A673 (cell line): ENCODE measurements around the gene GLO1. TPM values are rescaled to one million over a fixed set of nuclear protein-coding genes. Genes with fewer than 3 reads are reported as not detected.

Experiments used
- BruUV-seq: library from RNA; stranded (reverse); fragments of 400-500 nt; replicated peaks from 2 replicates; lab custom pipeline; 2021; lab: Mats Ljungman, UMichigan
- CTCF ChIA-PET: fragments of 300-600 bp; sonication (Branson Sonifier 250); formaldehyde crosslinking; loops from one replicate; lab custom pipeline; 2022; ENCODE audit warnings: antibody characterized with exemption; lab: Charles Lee
- POLR2A ChIA-PET: fragments of 300-600 bp; sonication (Branson Sonifier 250); formaldehyde crosslinking; loops from one replicate; lab custom pipeline; 2022; ENCODE audit warnings: antibody characterized with exemption; ENCODE audit not compliant: low non-redundant PET; lab: Charles Lee
- DNase-seq: peaks from one replicate; pipeline ENCODE4 v3.0.0-alpha.2; 2015; ENCODE audit warnings: low spot score
- H3K27ac ChIP-seq: fragments of 200-600 bp; sonication (generic); 2 replicates; pipeline ENCODE4 v1.5.1; 2016; ENCODE audit warnings: mixed run types, low read depth, mild to moderate bottlenecking, mixed read lengths, antibody characterized with exemption, low read length; ENCODE audit not compliant: poor library complexity, severe bottlenecking
- H3K27me3 ChIP-seq: fragments of 200-600 bp; sonication (generic); replicated peaks from 2 replicates; pipeline ENCODE4 v1.6.1; 2017; ENCODE audit warnings: mixed run types, low read depth, mild to moderate bottlenecking, mixed read lengths, antibody characterized with exemption, low read length; ENCODE audit not compliant: insufficient read depth, poor library complexity
- H3K36me3 ChIP-seq: fragments of 200-600 bp; sonication (generic); 2 replicates; pipeline ENCODE4 v1.6.1; 2016; ENCODE audit warnings: mixed run types, mild to moderate bottlenecking, mixed read lengths, antibody characterized with exemption, low read length; ENCODE audit not compliant: insufficient read depth, poor library complexity, severe bottlenecking
- H3K4me1 ChIP-seq: fragments of 200-600 bp; sonication (generic); 2 replicates; pipeline ENCODE4 v1.6.1; 2017; ENCODE audit warnings: mixed run types, mild to moderate bottlenecking, mixed read lengths, antibody characterized with exemption, low read length; ENCODE audit not compliant: insufficient read depth, poor library complexity, severe bottlenecking
- H3K4me3 ChIP-seq: fragments of 200-600 bp; sonication (generic); 2 replicates; pipeline ENCODE4 v1.5.1; 2016; ENCODE audit warnings: low read depth, mixed run types, mild to moderate bottlenecking, mixed read lengths, low read length; ENCODE audit not compliant: poor library complexity, severe bottlenecking
- H3K9me3 ChIP-seq: fragments of 200-600 bp; sonication (generic); 2 replicates; pipeline ENCODE4 v1.6.1; 2016; ENCODE audit warnings: mixed run types, low read depth, mild to moderate bottlenecking, mixed read lengths, antibody characterized with exemption, low read length; ENCODE audit not compliant: poor library complexity, severe bottlenecking
- EZH2 ChIP-seq: fragments of 200-600 bp; sonication (generic); IDR thresholded peaks from 2 replicates; pipeline ENCODE4 v1.6.1; 2017; ENCODE audit warnings: borderline replicate concordance, low read depth, mild to moderate bottlenecking, mixed read lengths, antibody characterized with exemption, low read length; ENCODE audit not compliant: poor library complexity, severe bottlenecking
- intact Hi-C: fragments of 100-400 bp; cut with micrococcal nuclease; formaldehyde crosslinking; loops from one replicate; pipeline ENCODE4 v1.10.0; 2022; ENCODE audit not compliant: unreplicated experiment
- total RNA-seq: library from RNA; stranded (reverse); gene quantifications from 2 replicates; pipeline ENCODE4 v1.2.3, GENCODE V29; 2021
- TF ChIP-seq, protein P1 (sequence below): fragments of 300-800, 200-600 bp; sonication (generic); conservative IDR thresholded peaks from 2 replicates; pipeline ENCODE4 v1.5.1; 2017; ENCODE audit warnings: low read depth, mild to moderate bottlenecking, antibody characterized with exemption, low read length, moderate library complexity, mixed read lengths

GLO1 gene
- total RNA-seq, 1 experiment from 2014 or later: 183 TPM

DNA sequence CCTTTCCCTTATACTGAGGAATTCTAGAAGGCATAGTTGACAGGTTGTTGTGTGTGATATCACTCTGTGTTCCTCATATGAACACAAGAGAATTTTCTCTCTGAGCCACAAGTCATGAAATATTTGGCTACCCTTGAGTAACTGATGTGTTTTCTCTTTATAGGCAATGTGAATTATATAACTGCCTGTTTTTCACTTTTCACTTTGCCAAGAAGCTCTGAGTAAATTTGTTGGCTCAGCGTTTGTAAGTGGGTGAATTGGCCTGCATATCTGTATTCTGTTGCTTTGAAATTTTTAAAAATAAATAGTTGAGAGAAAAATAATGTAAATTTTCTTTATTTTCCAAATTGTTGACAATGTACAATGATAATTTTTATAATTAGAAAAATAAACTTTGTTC, 58.0 kb downstream of the GLO1 start:
- Histone ChIP-seq H3K27me3 (no peaks in the 10 kb centered on the region), H3K9me3 (no peaks in the 10 kb centered on the region), H3K4me1 (no peaks in the 10 kb centered on the region), H3K36me3 (no peaks in the 10 kb centered on the region), H3K27ac (no peak overlapping the region), H3K4me3 (no peak overlapping the region)
- intact Hi-C loops: no loop called here
- DNase-seq: no peak
- POLR2A ChIA-PET: no interaction called here
- TF ChIP-seq EZH2: no peak
- TF ChIP-seq, protein P1, sequence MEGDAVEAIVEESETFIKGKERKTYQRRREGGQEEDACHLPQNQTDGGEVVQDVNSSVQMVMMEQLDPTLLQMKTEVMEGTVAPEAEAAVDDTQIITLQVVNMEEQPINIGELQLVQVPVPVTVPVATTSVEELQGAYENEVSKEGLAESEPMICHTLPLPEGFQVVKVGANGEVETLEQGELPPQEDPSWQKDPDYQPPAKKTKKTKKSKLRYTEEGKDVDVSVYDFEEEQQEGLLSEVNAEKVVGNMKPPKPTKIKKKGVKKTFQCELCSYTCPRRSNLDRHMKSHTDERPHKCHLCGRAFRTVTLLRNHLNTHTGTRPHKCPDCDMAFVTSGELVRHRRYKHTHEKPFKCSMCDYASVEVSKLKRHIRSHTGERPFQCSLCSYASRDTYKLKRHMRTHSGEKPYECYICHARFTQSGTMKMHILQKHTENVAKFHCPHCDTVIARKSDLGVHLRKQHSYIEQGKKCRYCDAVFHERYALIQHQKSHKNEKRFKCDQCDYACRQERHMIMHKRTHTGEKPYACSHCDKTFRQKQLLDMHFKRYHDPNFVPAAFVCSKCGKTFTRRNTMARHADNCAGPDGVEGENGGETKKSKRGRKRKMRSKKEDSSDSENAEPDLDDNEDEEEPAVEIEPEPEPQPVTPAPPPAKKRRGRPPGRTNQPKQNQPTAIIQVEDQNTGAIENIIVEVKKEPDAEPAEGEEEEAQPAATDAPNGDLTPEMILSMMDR: no peak
- CTCF ChIA-PET: no interaction called here
- BruUV-seq: no TSS peak

DNA sequence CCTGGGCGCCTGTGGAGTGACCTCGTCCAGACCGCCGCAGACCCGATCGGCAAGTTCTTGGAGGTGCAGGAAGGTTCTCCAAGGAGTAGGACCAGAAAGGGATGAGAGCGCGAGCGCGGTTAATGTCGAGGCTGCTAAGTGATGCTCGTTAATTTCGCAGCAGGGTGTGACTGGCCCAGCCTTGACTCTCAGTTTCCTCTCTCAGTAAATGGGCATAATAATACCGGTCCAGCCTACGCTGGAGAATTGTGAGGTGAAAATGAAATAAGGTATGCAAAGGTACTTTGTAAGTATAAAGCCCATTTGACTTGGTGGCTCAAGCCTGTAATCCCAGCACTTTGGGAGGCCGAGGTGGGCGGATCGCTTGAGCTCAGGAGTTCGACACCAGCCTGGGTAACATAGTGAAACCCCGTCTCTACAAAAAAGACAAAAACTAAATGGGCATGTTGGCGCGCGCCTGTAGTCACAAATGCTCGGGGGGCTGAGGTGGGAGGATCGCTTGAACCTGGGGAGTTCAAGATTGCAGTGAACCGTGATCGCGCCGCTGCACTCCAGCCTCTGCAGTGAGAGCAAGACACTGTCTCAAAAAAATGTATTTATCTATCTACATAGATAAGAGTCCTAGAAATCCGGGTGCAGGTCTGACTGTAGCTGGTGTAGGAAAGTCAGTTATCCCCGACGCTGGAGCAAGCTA, 62.6 kb downstream of the GLO1 start:
- intact Hi-C loops: no loop called here
- peak overlapping the region; percentile 86 for H3K27ac ChIP-seq
- DNase-seq: no peak
- TF ChIP-seq, protein P1: no peak
- TF ChIP-seq EZH2: no peak
- TSS peak; percentile 35 for BruUV-seq
- no peaks in the 10 kb centered on the region for H3K27me3 ChIP-seq
- peaks cover 3% of the 10 kb centered on the region for H3K4me1 ChIP-seq
- CTCF ChIA-PET: no interaction called here
- POLR2A ChIA-PET: no interaction called here
- peak overlapping the region; percentile 78 for H3K4me3 ChIP-seq
- no peaks in the 10 kb centered on the region for H3K36me3 ChIP-seq
- H3K9me3 ChIP-seq: no peaks in the 10 kb centered on the region

DNA sequence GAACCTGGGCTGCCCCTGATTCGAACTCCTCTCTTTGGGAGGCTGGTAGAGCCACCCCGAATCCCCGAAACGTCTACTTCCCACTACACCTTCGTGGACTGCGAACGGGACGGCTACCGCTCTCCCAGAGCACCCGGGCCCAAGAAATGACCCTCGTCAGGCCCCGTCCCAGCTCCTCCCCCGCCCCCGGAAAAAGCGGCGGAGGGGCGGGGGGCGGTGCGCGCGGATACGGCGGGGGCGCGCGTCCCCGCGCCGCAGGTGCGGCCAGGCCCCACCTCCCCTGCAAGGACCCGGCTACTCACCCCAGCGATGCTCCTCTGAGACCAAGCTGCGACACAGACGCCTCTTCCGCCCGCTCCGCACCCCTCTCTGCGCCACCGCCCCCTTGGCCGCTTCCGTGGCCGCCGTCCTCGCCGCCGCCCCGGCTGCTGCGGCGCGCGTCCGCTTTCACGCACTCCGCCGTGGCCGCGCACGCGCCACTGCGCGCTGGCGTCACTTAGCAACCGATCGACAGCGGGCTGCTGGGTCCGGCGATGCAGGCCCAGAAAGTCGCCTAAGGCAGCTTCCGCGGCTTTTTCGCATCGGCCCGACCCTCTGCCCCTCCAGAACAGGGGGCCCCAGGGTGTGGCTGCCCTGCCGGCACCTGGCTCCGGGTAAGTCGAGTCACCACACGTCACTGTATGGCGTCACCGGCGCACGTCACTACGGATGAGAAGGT, 63.3 kb downstream of the GLO1 start, which contains the start of gene BTBD9:
Gene BTBD9 (minus strand): TSS at position 432 of the 718 bp plus-strand sequence.
- Histone ChIP-seq H3K4me1 (peaks cover 3% of the 10 kb centered on the region), H3K36me3 (no peaks in the 10 kb centered on the region), H3K4me3 (peak within 1 kb of the TSS; percentile 78), H3K9me3 (no peaks in the 10 kb centered on the region), H3K27ac (peak within 1 kb of the TSS; percentile 86), H3K27me3 (no peaks in the 10 kb centered on the region)
- CTCF ChIA-PET: no interaction called here
- DNase-seq: peak; percentile 87
- POLR2A ChIA-PET: no interaction called here
- TF ChIP-seq, protein P1: no peak
- no peak for TF ChIP-seq EZH2
- intact Hi-C loops: no loop called here
- BruUV-seq: no TSS peak
